Measurements from ENCODE around the gene ELF1. TPM values are rescaled to one million over a fixed set of nuclear protein-coding genes. Genes with fewer than 3 reads are reported as not detected.
"Not testable (repeated sequence)": the region's sequence is repeated elsewhere in the genome, so short reads cannot be mapped to it uniquely, and the experiment has no call there.

Gene ELF1
- total RNA-seq, 1 experiment from 2014 or later: 15.3 TPM

DNA sequence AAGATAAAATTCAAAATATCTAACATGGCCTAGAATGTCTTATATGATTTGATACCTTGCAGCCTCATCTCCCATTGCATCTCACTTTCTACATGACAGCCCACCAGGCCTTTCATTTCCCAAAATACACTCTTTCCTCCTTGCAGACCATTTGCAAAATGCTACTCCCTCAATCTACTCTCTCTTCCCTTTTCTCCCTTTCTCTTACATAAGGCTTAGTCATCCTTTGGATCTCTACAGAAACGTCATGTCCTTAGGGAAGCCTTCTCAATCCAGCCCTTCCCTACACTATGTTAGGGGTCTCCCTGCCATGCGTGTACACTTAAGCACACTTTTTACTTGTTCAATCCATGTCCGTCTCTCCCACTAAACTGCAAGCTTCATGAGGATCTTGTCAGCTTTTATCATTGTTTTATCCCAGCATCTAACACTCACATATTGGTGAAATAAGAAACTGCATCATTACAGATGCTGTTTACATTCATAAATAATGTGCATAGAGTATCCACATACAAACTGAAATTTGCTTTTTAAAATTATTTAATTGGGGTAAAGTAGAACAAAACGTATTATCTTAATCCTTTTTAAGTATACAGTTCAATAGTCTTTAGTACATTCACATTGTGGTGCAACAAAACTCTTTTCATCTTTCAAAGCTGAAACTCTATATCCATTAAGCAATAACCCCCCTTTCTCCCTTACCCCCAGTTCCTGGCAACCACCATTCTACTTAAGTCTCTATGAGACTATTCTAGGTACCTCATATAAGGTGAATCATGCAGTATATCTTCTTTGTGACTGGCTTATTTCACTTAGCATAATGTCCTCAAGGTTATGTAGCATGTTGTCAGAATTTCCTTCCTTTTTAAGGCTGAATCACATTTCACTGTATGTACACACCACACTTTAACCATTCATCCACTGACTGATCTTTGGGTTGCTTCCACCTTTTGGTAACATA is 30.6 kb upstream of the ELF1 start:
- TF ChIP-seq EZH2 (IDR thresholded peaks at IDR 0.05; ENCODE audit: low read length, unreplicated experiment) (no peak), EZH2phosphoT487 (IDR thresholded peaks at IDR 0.05; ENCODE audit: borderline replicate concordance, low read length) (no peak)
- TF ChIP-seq, protein P1, sequence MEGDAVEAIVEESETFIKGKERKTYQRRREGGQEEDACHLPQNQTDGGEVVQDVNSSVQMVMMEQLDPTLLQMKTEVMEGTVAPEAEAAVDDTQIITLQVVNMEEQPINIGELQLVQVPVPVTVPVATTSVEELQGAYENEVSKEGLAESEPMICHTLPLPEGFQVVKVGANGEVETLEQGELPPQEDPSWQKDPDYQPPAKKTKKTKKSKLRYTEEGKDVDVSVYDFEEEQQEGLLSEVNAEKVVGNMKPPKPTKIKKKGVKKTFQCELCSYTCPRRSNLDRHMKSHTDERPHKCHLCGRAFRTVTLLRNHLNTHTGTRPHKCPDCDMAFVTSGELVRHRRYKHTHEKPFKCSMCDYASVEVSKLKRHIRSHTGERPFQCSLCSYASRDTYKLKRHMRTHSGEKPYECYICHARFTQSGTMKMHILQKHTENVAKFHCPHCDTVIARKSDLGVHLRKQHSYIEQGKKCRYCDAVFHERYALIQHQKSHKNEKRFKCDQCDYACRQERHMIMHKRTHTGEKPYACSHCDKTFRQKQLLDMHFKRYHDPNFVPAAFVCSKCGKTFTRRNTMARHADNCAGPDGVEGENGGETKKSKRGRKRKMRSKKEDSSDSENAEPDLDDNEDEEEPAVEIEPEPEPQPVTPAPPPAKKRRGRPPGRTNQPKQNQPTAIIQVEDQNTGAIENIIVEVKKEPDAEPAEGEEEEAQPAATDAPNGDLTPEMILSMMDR (conservative IDR thresholded peaks at IDR 0.05; ENCODE audit: low read depth, low read length): no peak
- Histone ChIP-seq H3K4me1 (ENCODE audit: insufficient read depth, low read length) (peaks cover 16% of the 10 kb centered on the region), H3K9me3 (ENCODE audit: low read length) (no peaks in the 10 kb centered on the region), H2AFZ (ENCODE audit: low read length) (no peak overlapping the region), H3K27me3 (ENCODE audit: low read length) (no peaks in the 10 kb centered on the region), H3K36me3 (ENCODE audit: low read depth, low read length) (no peaks in the 10 kb centered on the region), H4K20me1 (ENCODE audit: low read length) (no peaks in the 10 kb centered on the region), H3F3A (ENCODE audit: low read length, unreplicated experiment) (no peaks in the 10 kb centered on the region), H3K4me2 (ENCODE audit: low read length) (no peak overlapping the region), H3K9me2 (replicated peaks; ENCODE audit: low read length) (no peaks in the 10 kb centered on the region), H3K9ac (ENCODE audit: low read length) (no peak overlapping the region), H3K27ac (ENCODE audit: low read length) (no peak overlapping the region), H3K4me3 (ENCODE audit: low read length) (no peak overlapping the region), H3K79me2 (ENCODE audit: low read length) (peaks cover 30% of the 10 kb centered on the region)
- no TSS peak for BruUV-seq (replicated peaks)
- DNase-seq (no peak), ATAC-seq (no peak)
- intact Hi-C loops (cut with micrococcal nuclease): no loop called here
- ChIA-PET CTCF (no interaction called here), POLR2A (ENCODE audit: unreplicated experiment) (no interaction called here)

DNA sequence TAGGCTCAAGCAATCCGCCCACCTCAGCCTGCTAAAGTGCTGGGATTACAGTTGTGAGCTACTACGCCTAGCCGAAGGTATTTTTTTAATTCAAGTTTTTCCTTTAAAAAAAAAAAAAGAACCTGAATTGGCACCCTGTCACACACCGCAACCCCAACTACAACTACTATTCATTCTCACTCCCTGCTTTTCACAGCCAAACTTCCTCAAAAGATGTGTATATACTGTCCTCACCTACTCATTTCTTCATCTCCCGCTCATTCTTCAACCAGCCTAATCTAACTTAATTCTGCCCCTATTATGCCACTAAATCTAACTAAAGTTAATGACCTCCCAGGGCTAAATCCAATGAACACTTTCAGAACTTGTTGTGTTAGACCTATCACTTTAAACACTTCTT is 29.5 kb upstream of the ELF1 start:
- ATAC-seq (no peak), DNase-seq (no peak)
- Histone ChIP-seq H2AFZ (ENCODE audit: low read length) (no peak overlapping the region), H3K27ac (ENCODE audit: low read length) (no peak overlapping the region), H3K36me3 (ENCODE audit: low read depth, low read length) (no peaks in the 10 kb centered on the region), H3K4me2 (ENCODE audit: low read length) (no peak overlapping the region), H3K9ac (ENCODE audit: low read length) (no peak overlapping the region), H3K9me2 (replicated peaks; ENCODE audit: low read length) (no peaks in the 10 kb centered on the region), H3K9me3 (ENCODE audit: low read length) (no peaks in the 10 kb centered on the region), H3K79me2 (ENCODE audit: low read length) (peaks cover 30% of the 10 kb centered on the region), H3F3A (ENCODE audit: low read length, unreplicated experiment) (no peaks in the 10 kb centered on the region), H4K20me1 (ENCODE audit: low read length) (no peaks in the 10 kb centered on the region), H3K27me3 (ENCODE audit: low read length) (no peaks in the 10 kb centered on the region), H3K4me1 (ENCODE audit: insufficient read depth, low read length) (peaks cover 11% of the 10 kb centered on the region), H3K4me3 (ENCODE audit: low read length) (no peak overlapping the region)
- intact Hi-C loops (cut with micrococcal nuclease): no loop called here
- POLR2A ChIA-PET (ENCODE audit: unreplicated experiment): no interaction called here
- BruUV-seq (replicated peaks): no TSS peak
- TF ChIP-seq EZH2phosphoT487 (IDR thresholded peaks at IDR 0.05; ENCODE audit: borderline replicate concordance, low read length): no peak
- TF ChIP-seq, protein P1 (conservative IDR thresholded peaks at IDR 0.05; ENCODE audit: low read depth, low read length): no peak
- no peak for TF ChIP-seq EZH2 (IDR thresholded peaks at IDR 0.05; ENCODE audit: low read length, unreplicated experiment)
- CTCF ChIA-PET: no interaction called here

DNA sequence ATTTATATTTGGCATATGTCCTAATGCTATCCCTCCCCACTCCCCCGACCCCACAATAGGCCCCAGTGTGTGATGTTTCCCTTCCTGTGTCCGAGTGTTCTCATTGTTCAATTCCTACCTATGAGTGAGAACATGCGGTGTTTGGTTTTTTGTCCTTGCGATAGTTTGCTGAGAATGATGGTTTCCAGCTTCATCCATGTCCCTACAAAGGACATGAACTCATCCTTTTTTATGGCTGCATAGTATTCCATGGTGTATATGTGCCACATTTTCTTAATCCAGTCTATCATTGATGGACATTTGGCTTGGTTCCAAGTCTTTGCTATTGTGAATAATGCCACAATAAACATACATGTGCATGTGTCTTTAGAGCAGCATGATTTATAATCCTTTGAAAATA is 23.3 kb upstream of the ELF1 start:
- intact Hi-C loops (cut with micrococcal nuclease); H2AFZ ChIP-seq (ENCODE audit: low read length); H3K4me2 ChIP-seq (ENCODE audit: low read length); H4K20me1 ChIP-seq (ENCODE audit: low read length); POLR2A ChIA-PET (ENCODE audit: unreplicated experiment); CTCF ChIA-PET; H3K4me1 ChIP-seq (ENCODE audit: insufficient read depth, low read length); BruUV-seq (replicated peaks); H3F3A ChIP-seq (ENCODE audit: low read length, unreplicated experiment); H3K9me2 ChIP-seq (replicated peaks; ENCODE audit: low read length); H3K9ac ChIP-seq (ENCODE audit: low read length); DNase-seq; H3K36me3 ChIP-seq (ENCODE audit: low read depth, low read length); H3K9me3 ChIP-seq (ENCODE audit: low read length); H3K4me3 ChIP-seq (ENCODE audit: low read length); H3K79me2 ChIP-seq (ENCODE audit: low read length); ATAC-seq; H3K27me3 ChIP-seq (ENCODE audit: low read length); H3K27ac ChIP-seq (ENCODE audit: low read length): not testable (repeated sequence)

All from PC-3 (cell line).